ENCODE measurements around the gene ANXA2. TPM values are rescaled to one million over a fixed set of nuclear protein-coding genes. Genes with fewer than 3 reads are reported as not detected.
A peak's percentile ranks its signal among the peaks of the same experiment; 100 is the strongest.

ANXA2 gene
- polyA plus RNA-seq, 1 donor (not counting 4 experiments of a cell fraction or from before 2014, with no cell fraction given), result 11,017 TPM

- Histone ChIP-seq H3K4me3 (ENCODE audit: control insufficient read depth in 2 of 3, extremely low read depth in 1 of 3, insufficient read depth in 2 of 3, low read depth in 1 of 3, low read length in 3 of 3) (no peak overlapping the region), H3K9ac (ENCODE audit: control insufficient read depth, extremely low read depth, insufficient read depth, low read length) (no peak overlapping the region), H3K27ac (ENCODE audit: control insufficient read depth, insufficient read depth, low read length) (no peak overlapping the region), H3K4me1 (ENCODE audit: control insufficient read depth, extremely low read depth, insufficient read depth, low read length) (no peaks in the 10 kb centered on the region), H4K20me1 (ENCODE audit: control insufficient read depth, extremely low read depth, insufficient read depth, low read length) (peaks cover 45% of the 10 kb centered on the region), H3K4me2 (ENCODE audit: control insufficient read depth, extremely low read depth, insufficient read depth, low read depth, low read length) (no peak overlapping the region), H3K79me2 (ENCODE audit: control insufficient read depth, insufficient read depth, low read length) (no peaks in the 10 kb centered on the region), H3K27me3 (ENCODE audit: control insufficient read depth, extremely low read depth, insufficient read depth, low read length) (no peaks in the 10 kb centered on the region), H3K36me3 (ENCODE audit: control insufficient read depth in 2 of 2, extremely low read depth in 1 of 2, insufficient read depth in 2 of 2, low read length in 2 of 2) (peaks cover 14 to 26% of the 10 kb centered on the region in 2 experiments), H3K9me1 (ENCODE audit: control insufficient read depth, extremely low read depth, insufficient read depth, low read length) (peaks cover 2% of the 10 kb centered on the region), H3K9me3 (ENCODE audit: control insufficient read depth, low read depth, low read length) (no peaks in the 10 kb centered on the region), H2AFZ (ENCODE audit: control insufficient read depth, low read length) (no peak overlapping the region)
- DNase-seq (ENCODE audit: low read depth, low spot score) (no peak), FAIRE-seq (peak; percentile 87)
- TF ChIP-seq EZH2 (IDR thresholded peaks at IDR 0.05; ENCODE audit: low read length) (no peak), CTCF (optimal IDR thresholded peaks at IDR 0.05 in 1 of 3, IDR thresholded peaks at IDR 0.05 in 1 of 3, conservative IDR thresholded peaks at IDR 0.05 in 1 of 3; ENCODE audit: extremely low read depth in 1 of 3, insufficient read depth in 2 of 3, low read length in 3 of 3) (no peak)
- dilution Hi-C loops (cut with MboI; ENCODE audit: extremely low pct_ligation_motif_present, low sequenced_read_pairs), result no loop called here
Measured at GRCh38 chr15:60344987-60345386, 52.8 kb downstream of the ANXA2 start.

GRCh38 chr15:60344461-60344860 is 53.3 kb downstream of the ANXA2 start:
- no peak overlapping the region for H2AFZ ChIP-seq (ENCODE audit: control insufficient read depth, low read length)
- H3K36me3 ChIP-seq (ENCODE audit: control insufficient read depth in 2 of 2, extremely low read depth in 1 of 2, insufficient read depth in 2 of 2, low read length in 2 of 2), result peaks cover 14 to 26% of the 10 kb centered on the region in 2 experiments
- no peaks in the 10 kb centered on the region for H3K4me1 ChIP-seq (ENCODE audit: control insufficient read depth, extremely low read depth, insufficient read depth, low read length)
- no peak overlapping the region for H3K27ac ChIP-seq (ENCODE audit: control insufficient read depth, insufficient read depth, low read length)
- no peaks in the 10 kb centered on the region for H3K27me3 ChIP-seq (ENCODE audit: control insufficient read depth, extremely low read depth, insufficient read depth, low read length)
- DNase-seq (ENCODE audit: low read depth, low spot score), result no peak
- H3K4me2 ChIP-seq (ENCODE audit: control insufficient read depth, extremely low read depth, insufficient read depth, low read depth, low read length), result no peak overlapping the region
- TF ChIP-seq CTCF (optimal IDR thresholded peaks at IDR 0.05 in 1 of 3, IDR thresholded peaks at IDR 0.05 in 1 of 3, conservative IDR thresholded peaks at IDR 0.05 in 1 of 3; ENCODE audit: extremely low read depth in 1 of 3, insufficient read depth in 2 of 3, low read length in 3 of 3) (no peak), EZH2 (IDR thresholded peaks at IDR 0.05; ENCODE audit: low read length) (no peak)
- dilution Hi-C loops (cut with MboI; ENCODE audit: extremely low pct_ligation_motif_present, low sequenced_read_pairs), result no loop called here
- H3K9ac ChIP-seq (ENCODE audit: control insufficient read depth, extremely low read depth, insufficient read depth, low read length), result no peak overlapping the region
- no peak for FAIRE-seq
- no peaks in the 10 kb centered on the region for H3K79me2 ChIP-seq (ENCODE audit: control insufficient read depth, insufficient read depth, low read length)
- H4K20me1 ChIP-seq (ENCODE audit: control insufficient read depth, extremely low read depth, insufficient read depth, low read length), result peaks cover 45% of the 10 kb centered on the region
- H3K9me3 ChIP-seq (ENCODE audit: control insufficient read depth, low read depth, low read length), result no peaks in the 10 kb centered on the region
- H3K9me1 ChIP-seq (ENCODE audit: control insufficient read depth, extremely low read depth, insufficient read depth, low read length), result peaks cover 2% of the 10 kb centered on the region
- H3K4me3 ChIP-seq (ENCODE audit: control insufficient read depth in 2 of 3, extremely low read depth in 1 of 3, insufficient read depth in 2 of 3, low read depth in 1 of 3, low read length in 3 of 3), result no peak overlapping the region
